ENCODE data around the gene NAV3. TPM values are rescaled to one million over a fixed set of nuclear protein-coding genes. Genes with fewer than 3 reads are reported as not detected.

Gene NAV3
- total RNA-seq, 3 donors from 2014 or later = 0.90 to 5.3 (median 2.5) TPM

- intact Hi-C loops (cut with DNase I, micrococcal nuclease) = no loop called here
- Histone ChIP-seq H3K4me3 (no peak overlapping the region), H3K9me3 (no peaks in the 10 kb centered on the region), H3K36me3 (ENCODE audit: low read depth) (no peaks in the 10 kb centered on the region), H3K4me1 (ENCODE audit: low read depth) (no peaks in the 10 kb centered on the region)
- no peak for DNase-seq
- ATAC-seq = no peak
- no peak for TF ChIP-seq CTCF (IDR thresholded peaks at IDR 0.05)
Measured at GRCh38 chr12:77907936-77908335, 77.2 kb downstream of the NAV3 start.

- Histone ChIP-seq H3K4me1 (ENCODE audit: low read depth) (no peaks in the 10 kb centered on the region), H3K4me3 (no peak overlapping the region), H3K9me3 (no peaks in the 10 kb centered on the region), H3K36me3 (ENCODE audit: low read depth) (no peaks in the 10 kb centered on the region)
- TF ChIP-seq CTCF (IDR thresholded peaks at IDR 0.05) = no peak
- DNase-seq (no peak), ATAC-seq (no peak)
- intact Hi-C loops (cut with DNase I, micrococcal nuclease) = no loop called here
Measured at GRCh38 chr12:77914081-77914488, 83.4 kb downstream of the NAV3 start.

- DNase-seq = no peak
- no peak for ATAC-seq
- intact Hi-C loops (cut with DNase I, micrococcal nuclease) = no loop called here
- Histone ChIP-seq H3K36me3 (ENCODE audit: low read depth) (no peaks in the 10 kb centered on the region), H3K9me3 (no peaks in the 10 kb centered on the region), H3K4me1 (ENCODE audit: low read depth) (no peaks in the 10 kb centered on the region), H3K4me3 (no peak overlapping the region)
- no peak for TF ChIP-seq CTCF (IDR thresholded peaks at IDR 0.05)
Measured at GRCh38 chr12:77915071-77915600, 84.4 kb downstream of the NAV3 start.

GRCh38 chr12:77916276-77916675, 85.6 kb downstream of the NAV3 start:
- intact Hi-C loops (cut with DNase I, micrococcal nuclease) = no loop called here
- Histone ChIP-seq H3K4me1 (ENCODE audit: low read depth) (no peaks in the 10 kb centered on the region), H3K9me3 (no peaks in the 10 kb centered on the region), H3K4me3 (no peak overlapping the region), H3K36me3 (ENCODE audit: low read depth) (no peaks in the 10 kb centered on the region)
- DNase-seq (no peak), ATAC-seq (no peak)
- no peak for TF ChIP-seq CTCF (IDR thresholded peaks at IDR 0.05)

GRCh38 chr12:77918046-77918445, 87.4 kb downstream of the NAV3 start:
- intact Hi-C loops (cut with DNase I, micrococcal nuclease) = no loop called here
- no peak for ATAC-seq
- Histone ChIP-seq H3K4me3 (no peak overlapping the region), H3K9me3 (no peaks in the 10 kb centered on the region), H3K36me3 (ENCODE audit: low read depth) (no peaks in the 10 kb centered on the region), H3K4me1 (ENCODE audit: low read depth) (no peaks in the 10 kb centered on the region)
- no peak for TF ChIP-seq CTCF (IDR thresholded peaks at IDR 0.05)
- DNase-seq = no peak

GRCh38 chr12:77919450-77919849, 88.8 kb downstream of the NAV3 start:
- no peaks in the 10 kb centered on the region for H3K4me1 ChIP-seq (ENCODE audit: low read depth)
- intact Hi-C loops (cut with DNase I, micrococcal nuclease) = no loop called here
- no peaks in the 10 kb centered on the region for H3K9me3 ChIP-seq
- no peak for DNase-seq
- H3K4me3 ChIP-seq = no peak overlapping the region
- H3K36me3 ChIP-seq (ENCODE audit: low read depth) = no peaks in the 10 kb centered on the region
- no peak for ATAC-seq
- no peak for TF ChIP-seq CTCF (IDR thresholded peaks at IDR 0.05)
